ENCODE data around the gene AIMP1. TPM values are rescaled to one million over a fixed set of nuclear protein-coding genes. Genes with fewer than 3 reads are reported as not detected.

Gene AIMP1
- total and polyA plus RNA-seq, 2 of the 13 experiments (the other 11 are each of a cell fraction or from before 2014, with no cell fraction given), result 28.6 to 82.9 TPM

DNA sequence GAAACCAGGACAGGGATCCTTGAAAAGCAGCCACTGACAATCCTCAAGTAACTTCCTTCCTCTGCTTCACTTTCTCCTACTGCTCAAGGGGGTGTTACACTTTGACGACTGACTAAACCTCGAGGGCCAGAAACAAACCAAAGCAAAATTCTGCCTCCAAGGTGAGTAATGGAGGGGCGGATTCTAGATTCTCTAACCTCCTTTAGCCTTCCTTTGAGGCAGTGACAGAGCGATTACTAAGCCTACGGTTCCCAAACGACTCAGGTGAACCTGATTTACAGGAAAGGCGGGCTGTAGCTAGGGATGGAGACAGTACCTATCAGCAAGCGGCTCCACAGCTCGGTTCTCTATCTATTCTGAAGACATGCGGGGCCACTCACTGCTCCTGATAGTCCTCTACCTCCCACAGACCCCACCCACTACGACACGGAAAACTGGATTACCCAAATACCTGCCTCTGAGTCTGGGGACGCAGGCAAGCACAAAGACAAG lies 828 bp upstream of the AIMP1 start (continued):
- TF ChIP-seq ZNF275 (CRISPR knock-in tag; IDR thresholded peaks at IDR 0.05; ENCODE audit: borderline replicate concordance), result no peak
- TF ChIP-seq AGO2 (optimal IDR thresholded peaks at IDR 0.05; ENCODE audit: low read depth, low read length), result no peak
- TF ChIP-seq NFKBIZ (CRISPR knock-in tag; IDR thresholded peaks at IDR 0.05), result no peak
- peak; percentile 15; the same call in 1 of the 2 replicates for TF ChIP-seq ZNF839 (CRISPR knock-in tag; IDR thresholded peaks at IDR 0.05; ENCODE audit: borderline replicate concordance)
- TF ChIP-seq ZNF780A (CRISPR knock-in tag; IDR thresholded peaks at IDR 0.05), result no peak
- TF ChIP-seq, protein P1, sequence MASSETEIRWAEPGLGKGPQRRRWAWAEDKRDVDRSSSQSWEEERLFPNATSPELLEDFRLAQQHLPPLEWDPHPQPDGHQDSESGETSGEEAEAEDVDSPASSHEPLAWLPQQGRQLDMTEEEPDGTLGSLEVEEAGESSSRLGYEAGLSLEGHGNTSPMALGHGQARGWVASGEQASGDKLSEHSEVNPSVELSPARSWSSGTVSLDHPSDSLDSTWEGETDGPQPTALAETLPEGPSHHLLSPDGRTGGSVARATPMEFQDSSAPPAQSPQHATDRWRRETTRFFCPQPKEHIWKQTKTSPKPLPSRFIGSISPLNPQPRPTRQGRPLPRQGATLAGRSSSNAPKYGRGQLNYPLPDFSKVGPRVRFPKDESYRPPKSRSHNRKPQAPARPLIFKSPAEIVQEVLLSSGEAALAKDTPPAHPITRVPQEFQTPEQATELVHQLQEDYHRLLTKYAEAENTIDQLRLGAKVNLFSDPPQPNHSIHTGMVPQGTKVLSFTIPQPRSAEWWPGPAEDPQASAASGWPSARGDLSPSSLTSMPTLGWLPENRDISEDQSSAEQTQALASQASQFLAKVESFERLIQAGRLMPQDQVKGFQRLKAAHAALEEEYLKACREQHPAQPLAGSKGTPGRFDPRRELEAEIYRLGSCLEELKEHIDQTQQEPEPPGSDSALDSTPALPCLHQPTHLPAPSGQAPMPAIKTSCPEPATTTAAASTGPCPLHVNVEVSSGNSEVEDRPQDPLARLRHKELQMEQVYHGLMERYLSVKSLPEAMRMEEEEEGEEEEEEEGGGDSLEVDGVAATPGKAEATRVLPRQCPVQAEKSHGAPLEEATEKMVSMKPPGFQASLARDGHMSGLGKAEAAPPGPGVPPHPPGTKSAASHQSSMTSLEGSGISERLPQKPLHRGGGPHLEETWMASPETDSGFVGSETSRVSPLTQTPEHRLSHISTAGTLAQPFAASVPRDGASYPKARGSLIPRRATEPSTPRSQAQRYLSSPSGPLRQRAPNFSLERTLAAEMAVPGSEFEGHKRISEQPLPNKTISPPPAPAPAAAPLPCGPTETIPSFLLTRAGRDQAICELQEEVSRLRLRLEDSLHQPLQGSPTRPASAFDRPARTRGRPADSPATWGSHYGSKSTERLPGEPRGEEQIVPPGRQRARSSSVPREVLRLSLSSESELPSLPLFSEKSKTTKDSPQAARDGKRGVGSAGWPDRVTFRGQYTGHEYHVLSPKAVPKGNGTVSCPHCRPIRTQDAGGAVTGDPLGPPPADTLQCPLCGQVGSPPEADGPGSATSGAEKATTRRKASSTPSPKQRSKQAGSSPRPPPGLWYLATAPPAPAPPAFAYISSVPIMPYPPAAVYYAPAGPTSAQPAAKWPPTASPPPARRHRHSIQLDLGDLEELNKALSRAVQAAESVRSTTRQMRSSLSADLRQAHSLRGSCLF (CRISPR knock-in tag; IDR thresholded peaks at IDR 0.05; ENCODE audit: borderline replicate concordance), result no peak
- TF ChIP-seq CBX1 (IDR thresholded peaks at IDR 0.05; ENCODE audit: low read depth), result no peak
- no peak for TF ChIP-seq MLLT10 (CRISPR knock-in tag; IDR thresholded peaks at IDR 0.05)
- 0 out of 2 replicates have a peak, but pooled peaks have one; percentile 32 for TF ChIP-seq ZBTB1 (CRISPR knock-in tag; IDR thresholded peaks at IDR 0.05; ENCODE audit: borderline replicate concordance)
- TF ChIP-seq MIXL1 (CRISPR knock-in tag; IDR thresholded peaks at IDR 0.05), result no peak
- no peak for TF ChIP-seq PHF21A (CRISPR knock-in tag; IDR thresholded peaks at IDR 0.05)
- 0 out of 2 replicates have a peak, but pooled peaks have one; percentile 9 for TF ChIP-seq NCOA1 (CRISPR knock-in tag; IDR thresholded peaks at IDR 0.05)
- TF ChIP-seq SIX1 (CRISPR knock-in tag; IDR thresholded peaks at IDR 0.05; ENCODE audit: borderline replicate concordance), result no peak
- no peak for TF ChIP-seq ZBTB21 (CRISPR knock-in tag; IDR thresholded peaks at IDR 0.05)
- TF ChIP-seq MXD4 (CRISPR knock-in tag; IDR thresholded peaks at IDR 0.05), result no peak
- TF ChIP-seq, protein P2, sequence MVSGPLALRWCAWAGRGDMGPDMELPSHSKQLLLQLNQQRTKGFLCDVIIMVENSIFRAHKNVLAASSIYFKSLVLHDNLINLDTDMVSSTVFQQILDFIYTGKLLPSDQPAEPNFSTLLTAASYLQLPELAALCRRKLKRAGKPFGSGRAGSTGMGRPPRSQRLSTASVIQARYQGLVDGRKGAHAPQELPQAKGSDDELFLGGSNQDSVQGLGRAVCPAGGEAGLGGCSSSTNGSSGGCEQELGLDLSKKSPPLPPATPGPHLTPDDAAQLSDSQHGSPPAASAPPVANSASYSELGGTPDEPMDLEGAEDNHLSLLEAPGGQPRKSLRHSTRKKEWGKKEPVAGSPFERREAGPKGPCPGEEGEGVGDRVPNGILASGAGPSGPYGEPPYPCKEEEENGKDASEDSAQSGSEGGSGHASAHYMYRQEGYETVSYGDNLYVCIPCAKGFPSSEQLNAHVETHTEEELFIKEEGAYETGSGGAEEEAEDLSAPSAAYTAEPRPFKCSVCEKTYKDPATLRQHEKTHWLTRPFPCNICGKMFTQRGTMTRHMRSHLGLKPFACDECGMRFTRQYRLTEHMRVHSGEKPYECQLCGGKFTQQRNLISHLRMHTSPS (CRISPR knock-in tag; IDR thresholded peaks at IDR 0.05; ENCODE audit: low read depth), result no peak
- TF ChIP-seq TCF7 (IDR thresholded peaks at IDR 0.05; ENCODE audit: low read depth), result no peak
- no peak for TF ChIP-seq PCBP2 (optimal IDR thresholded peaks at IDR 0.05; ENCODE audit: low read depth, low read length, poor library complexity, severe bottlenecking)
- TF ChIP-seq EED (CRISPR knock-in tag; IDR thresholded peaks at IDR 0.05), result 0 out of 2 replicates have a peak, but pooled peaks have one; percentile 26
- no peak for TF ChIP-seq NKX3-1 (CRISPR knock-in tag; IDR thresholded peaks at IDR 0.05)
- TF ChIP-seq ZNF567 (CRISPR knock-in tag; IDR thresholded peaks at IDR 0.05; ENCODE audit: borderline replicate concordance), result no peak
- TF ChIP-seq MATR3 (CRISPR knock-in tag; IDR thresholded peaks at IDR 0.05), result no peak
- no peak for TF ChIP-seq ZNF230 (CRISPR knock-in tag; IDR thresholded peaks at IDR 0.05)
- no peak for TF ChIP-seq ZNF720 (CRISPR knock-in tag; IDR thresholded peaks at IDR 0.05)
- TF ChIP-seq CBFB (CRISPR knock-in tag; IDR thresholded peaks at IDR 0.05), result no peak
- TF ChIP-seq HOXA7 (CRISPR knock-in tag; IDR thresholded peaks at IDR 0.05), result no peak

Data from HepG2 (cell line).